Measurements from ENCODE around the gene EPN1.

EPN1 gene

GRCh38 chr19:55680339-55681130 is 5.5 kb downstream of the EPN1 start:
- no peak for DNase-seq

- DNase-seq: no peak
Observed at GRCh38 chr19:55681131-55682092, 6.4 kb downstream of the EPN1 start.

- DNase-seq: no peak
Observed at GRCh38 chr19:55683449-55684261, 8.6 kb downstream of the EPN1 start.

GRCh38 chr19:55684946-55685681 is 10.1 kb downstream of the EPN1 start:
- DNase-seq: no peak

- DNase-seq: no peak
Observed at GRCh38 chr19:55685776-55686175, 10.8 kb downstream of the EPN1 start.

GRCh38 chr19:55686311-55687050 is 11.5 kb downstream of the EPN1 start:
- no peak for DNase-seq

GRCh38 chr19:55687281-55688201 is 12.5 kb downstream of the EPN1 start:
- DNase-seq: no peak

GRCh38 chr19:55688422-55689218 is 13.6 kb downstream of the EPN1 start:
- DNase-seq: no peak

- DNase-seq: no peak
Observed at GRCh38 chr19:55689411-55690108, 14.5 kb downstream of the EPN1 start.

GRCh38 chr19:55690109-55690768 is 15.2 kb downstream of the EPN1 start:
- no peak for DNase-seq

GRCh38 chr19:55690769-55691545 is 15.9 kb downstream of the EPN1 start:
- no peak for DNase-seq

GRCh38 chr19:55691561-55692481 is 16.8 kb downstream of the EPN1 start:
- DNase-seq: no peak

GRCh38 chr19:55692681-55693081 is 17.7 kb downstream of the EPN1 start:
- DNase-seq: no peak

GRCh38 chr19:55693336-55693974 is 18.4 kb downstream of the EPN1 start:
- DNase-seq: no peak

- no peak for DNase-seq
Observed at GRCh38 chr19:55694241-55694655, 19.2 kb downstream of the EPN1 start.
